A549 treated with RU486 at 1 μM for 4 hours (cell line): ENCODE data around the gene COL16A1. TPM values are rescaled to one million over a fixed set of nuclear protein-coding genes. Genes with fewer than 3 reads are reported as not detected.

ENCODE experiments used
- total RNA-seq: library from RNA; stranded (reverse); fragments of 200-300 nt; extraction: Qiagen RNA extraction; gene quantifications from 5 replicates; pipeline ENCODE4 v1.2.3, GENCODE V29; 2022; ENCODE audit warnings: low read depth

The COL16A1 gene
- 4.3 to 6.9 TPM (median 5.2 TPM) in 5 replicates for total RNA-seq

GRCh38 chr1:31703431-31704270 is at the start of gene COL16A1:
COL16A1 (minus strand) TSS chr1:31704017; CDS start chr1:31702193, 1,824 bp downstream.

DNA sequence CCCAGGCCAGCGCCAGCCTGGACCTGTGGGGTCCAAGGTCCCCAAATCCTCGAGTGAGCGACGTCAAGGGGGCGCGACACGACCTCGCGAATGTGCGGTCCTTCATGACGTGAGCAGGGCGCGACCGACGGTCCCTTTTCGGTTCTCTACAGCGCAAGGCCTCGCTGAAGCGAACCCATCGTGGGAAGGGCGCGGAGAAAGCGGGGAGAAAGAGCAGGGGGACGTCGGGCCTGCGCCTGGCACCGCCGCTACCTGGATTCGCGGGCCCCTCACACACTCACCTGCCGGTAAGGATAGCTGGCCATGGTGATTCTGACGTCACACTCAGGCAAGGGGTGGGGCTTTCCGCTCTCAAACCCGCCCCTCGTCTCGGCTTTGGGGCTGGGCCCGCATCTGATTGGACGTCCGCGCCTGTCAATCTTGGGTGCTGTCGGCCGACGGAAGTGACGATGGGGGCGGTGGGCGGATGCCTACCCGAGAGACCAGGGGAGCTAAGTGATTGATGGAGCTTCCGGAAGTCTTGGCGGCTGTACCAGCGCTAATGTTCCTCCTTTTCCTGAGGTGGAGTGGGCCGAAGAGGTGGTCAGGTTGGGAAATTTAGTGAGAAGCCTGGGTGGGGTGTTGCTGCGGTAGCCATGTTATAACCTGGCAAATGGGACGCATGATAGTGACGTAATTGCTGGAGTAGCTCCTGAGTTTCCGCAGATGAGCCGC is 59.1 kb downstream of the COL16A1 start, which contains the start of gene PEF1:
TSS of gene PEF1 (minus strand) at position 317 of the 714 bp plus-strand sequence. CDS start at position 305, 12 bp downstream.

GRCh38 chr1:31617218-31617915 is 86.5 kb downstream of the COL16A1 start, which contains the start of gene HCRTR1:
HCRTR1 (plus strand) TSS chr1:31617689; CDS start chr1:31619193, 1,504 bp downstream.

Other genes starting within 250 kb of the COL16A1 start
- 0.69 to 1.2 TPM (median 0.74 TPM) in 5 replicates for gene TINAGL1, start 127.5 kb downstream of the COL16A1 start, total RNA-seq
- not detected in 5 replicates for gene HCRTR1, start 86.3 kb downstream of the COL16A1 start, total RNA-seq
- gene PEF1, start 59.1 kb downstream of the COL16A1 start, total RNA-seq, result 38.3 to 48.1 TPM (median 44.8 TPM) in 5 replicates
- gene ADGRB2, start 60.3 kb upstream of the COL16A1 start, total RNA-seq, result 5.1 to 8.5 TPM (median 7.7 TPM) in 5 replicates
- 4.5 to 7.8 TPM (median 6.5 TPM) in 5 replicates for gene SPOCD1, start 112.0 kb upstream of the COL16A1 start, total RNA-seq
- 189 to 202 TPM (median 191 TPM) in 5 replicates for gene PTP4A2, start 234.4 kb upstream of the COL16A1 start, total RNA-seq